Spinal cord (tissue), 10 donors: ENCODE results near the gene CLN6. TPM values are rescaled to one million over a fixed set of nuclear protein-coding genes. Genes with fewer than 3 reads are reported as not detected.
A peak's percentile ranks its signal among the peaks of the same experiment; 100 is the strongest.

ENCODE experiments used
- DNase-seq, 6 donors: peaks; one replicate each; pipeline versions ENCODE4 v3.0.0 to v3.0.0-alpha.2; 2013 to 2015; ENCODE audit warnings: low spot score in 6 of 6, low read depth in 4 of 6
- H3K27ac ChIP-seq: one replicate; pipeline ENCODE4 v1.5.1; 2013; ENCODE audit warnings: low read depth, low read length, control low read depth
- H3K27me3 ChIP-seq: one replicate; pipeline ENCODE4 v1.6.1; 2013; ENCODE audit warnings: low read length; ENCODE audit not compliant: control insufficient read depth, insufficient read depth
- H3K36me3 ChIP-seq: one replicate; pipeline ENCODE4 v1.6.1; 2013; ENCODE audit warnings: low read length; ENCODE audit not compliant: control insufficient read depth, insufficient read depth
- H3K4me1 ChIP-seq: one replicate; pipeline ENCODE4 v1.6.1; 2013; ENCODE audit warnings: low read length; ENCODE audit not compliant: control insufficient read depth, insufficient read depth
- H3K4me3 ChIP-seq: one replicate; pipeline ENCODE4 v1.5.1; 2013; ENCODE audit warnings: low read depth, low read length, control low read depth
- H3K9me3 ChIP-seq: one replicate; pipeline ENCODE4 v1.6.1; 2013; ENCODE audit warnings: low read length; ENCODE audit not compliant: control insufficient read depth, insufficient read depth
- WGBS: methylation state at CpG from one replicate; pipeline ENCODE4 v1.1.5; 2013; ENCODE audit warnings: missing lambda C conversion rate; ENCODE audit not compliant: insufficient coverage; 5-methylcytosine and 5-hydroxymethylcytosine counted together
- polyA plus RNA-seq, 2 donors: library from polyadenylated mRNA; unstranded; fragments of 120-200 nt; gene quantifications; one replicate each; pipeline ENCODE4 v1.2.1, GENCODE V29; 2013; ENCODE audit not compliant: insufficient read length in 2 of 2
- total RNA-seq, 2 donors: library from RNA; depleted of rRNA in 1 of 2; stranded (reverse); fragments of 120-200 nt in 1 of 2; fragments of >200 nt in 1 of 2; gene quantifications; one replicate each; pipeline versions ENCODE4 v1.2.3 to v1.2.4, GENCODE V29; 2013 to 2014
- donor health status: healthy.

Gene CLN6
- total and polyA plus RNA-seq, 4 donors = 7.7 to 25.3 (median 13.7) TPM

DNA sequence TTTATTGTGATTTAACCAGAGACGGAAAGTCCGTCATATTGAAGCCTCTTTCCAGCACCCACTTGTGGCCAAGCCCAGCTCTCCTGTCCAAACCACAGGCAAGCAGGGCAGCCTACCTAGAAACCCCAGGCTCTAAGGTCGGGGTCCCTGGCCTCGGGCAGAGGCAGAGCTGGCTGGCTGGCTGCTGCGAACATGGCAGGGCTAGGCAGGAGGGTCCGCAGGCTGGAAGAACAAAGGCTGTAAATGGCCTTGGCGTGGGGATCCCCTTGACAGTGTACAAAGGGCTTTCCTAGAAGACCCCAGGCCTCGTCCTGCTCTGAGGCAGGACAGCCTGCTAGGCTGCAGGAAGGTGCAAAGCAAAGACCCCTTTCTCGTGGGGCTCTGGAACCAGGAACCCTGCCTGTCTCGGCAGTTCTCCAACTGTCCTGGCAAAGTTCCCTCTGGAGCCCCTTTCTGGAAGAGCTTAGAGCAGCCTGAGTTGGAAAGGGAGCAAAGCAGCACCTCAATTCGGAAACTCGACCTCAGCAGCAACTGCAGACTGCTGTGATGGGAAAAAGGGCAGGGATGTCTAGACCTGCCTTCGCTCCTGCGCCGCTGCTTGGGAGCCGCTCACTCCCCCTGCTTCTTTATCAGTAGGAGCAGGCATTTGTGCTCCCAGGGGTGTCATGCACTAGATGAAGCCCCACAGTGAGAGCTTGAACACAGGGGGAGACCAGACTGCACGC, 32.9 kb downstream of the CLN6 start:
- Histone ChIP-seq H3K9me3 (no peaks in the 10 kb centered on the region), H3K4me1 (peaks cover 35% of the 10 kb centered on the region), H3K27ac (no peak overlapping the region), H3K27me3 (no peaks in the 10 kb centered on the region), H3K36me3 (peaks cover 24% of the 10 kb centered on the region), H3K4me3 (no peak overlapping the region)
- peak in 1 of 6 donors; percentile 66 for DNase-seq
- WGBS = 79% methylated on average over 17 of the region's 17 CpGs

DNA sequence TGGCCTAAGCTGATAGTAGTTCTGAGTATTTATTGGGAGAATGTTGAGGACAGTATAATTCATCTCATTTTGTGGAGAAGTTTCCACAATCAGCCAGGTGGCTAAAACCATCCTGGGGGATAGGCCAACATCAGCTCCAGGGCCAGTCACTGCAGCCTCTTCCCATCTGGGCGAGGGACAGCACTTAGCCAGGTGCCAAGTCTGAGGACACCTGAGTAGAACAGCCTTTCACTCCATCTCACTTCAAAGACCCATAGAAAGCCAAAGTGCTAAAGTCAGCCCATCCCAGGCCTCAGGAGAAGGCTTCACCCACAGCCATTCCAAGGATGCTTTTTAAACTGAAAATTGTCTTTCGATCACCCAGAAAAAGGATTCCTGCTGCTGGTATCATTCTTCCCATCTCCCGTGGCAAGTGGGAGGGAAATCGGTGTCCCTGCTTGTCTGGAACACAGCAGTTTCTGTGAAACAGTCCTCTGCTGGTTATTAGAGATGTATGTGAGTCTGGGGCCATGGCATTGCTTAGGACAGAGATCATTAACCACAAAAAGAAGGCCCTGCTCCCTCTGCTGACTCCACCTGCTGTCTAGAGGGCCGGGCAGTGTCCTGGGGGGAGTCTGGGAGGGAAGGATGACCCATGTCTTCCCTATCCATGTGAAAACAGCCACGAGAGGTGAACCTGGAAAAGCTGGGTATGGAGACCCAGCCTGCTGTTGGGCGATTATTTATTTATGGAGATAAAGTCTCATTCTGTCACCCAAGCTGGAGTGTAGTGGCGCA, 34.0 kb downstream of the CLN6 start:
- peaks cover 28% of the 10 kb centered on the region for H3K4me1 ChIP-seq
- no peak overlapping the region for H3K4me3 ChIP-seq
- DNase-seq = no peak
- 93% methylated on average over 4 of the region's 8 CpGs for WGBS
- no peaks in the 10 kb centered on the region for H3K27me3 ChIP-seq
- no peaks in the 10 kb centered on the region for H3K9me3 ChIP-seq
- H3K36me3 ChIP-seq = peaks cover 24% of the 10 kb centered on the region
- no peak overlapping the region for H3K27ac ChIP-seq

DNA sequence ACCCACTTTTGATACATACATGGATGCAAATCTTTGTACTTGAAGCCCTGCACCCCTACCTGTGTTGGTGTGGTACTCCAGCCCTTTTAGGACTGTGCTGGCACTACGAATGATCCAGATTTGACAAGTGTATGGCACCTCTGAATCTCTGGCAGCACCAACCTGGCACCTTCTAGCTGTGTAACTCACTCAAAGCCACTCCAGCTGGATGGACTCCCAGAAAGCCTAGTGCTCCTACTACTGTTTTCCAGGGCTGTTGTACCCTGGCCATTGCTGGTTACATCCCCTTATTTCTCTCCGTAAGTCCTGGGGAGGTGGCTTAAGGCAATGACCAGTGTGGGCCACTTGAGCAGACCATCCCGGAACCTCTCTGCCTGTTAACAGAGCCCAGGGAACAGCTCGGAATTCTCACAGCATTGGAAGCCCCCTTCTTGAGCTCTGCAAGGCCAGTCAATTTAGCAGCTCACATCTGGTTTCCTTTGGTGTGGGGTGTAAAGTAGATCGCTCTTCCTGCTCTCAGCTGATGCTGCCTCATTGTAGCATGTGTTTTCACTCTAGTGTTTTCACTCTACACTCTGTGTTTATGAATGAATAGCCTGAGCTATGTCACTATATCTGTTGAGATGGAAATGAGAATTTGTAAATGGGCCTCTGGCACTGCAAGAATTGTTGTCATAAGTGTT, 36.6 kb downstream of the CLN6 start:
- H3K36me3 ChIP-seq = peaks cover 20% of the 10 kb centered on the region
- H3K4me3 ChIP-seq = no peak overlapping the region
- peak in 2 of 6 donors; percentile 34 to 83 for DNase-seq
- H3K9me3 ChIP-seq = no peaks in the 10 kb centered on the region
- WGBS = 73% methylated on average over 4 of the region's 5 CpGs
- no peak overlapping the region for H3K27ac ChIP-seq
- peaks cover 16% of the 10 kb centered on the region for H3K4me1 ChIP-seq
- no peaks in the 10 kb centered on the region for H3K27me3 ChIP-seq

DNA sequence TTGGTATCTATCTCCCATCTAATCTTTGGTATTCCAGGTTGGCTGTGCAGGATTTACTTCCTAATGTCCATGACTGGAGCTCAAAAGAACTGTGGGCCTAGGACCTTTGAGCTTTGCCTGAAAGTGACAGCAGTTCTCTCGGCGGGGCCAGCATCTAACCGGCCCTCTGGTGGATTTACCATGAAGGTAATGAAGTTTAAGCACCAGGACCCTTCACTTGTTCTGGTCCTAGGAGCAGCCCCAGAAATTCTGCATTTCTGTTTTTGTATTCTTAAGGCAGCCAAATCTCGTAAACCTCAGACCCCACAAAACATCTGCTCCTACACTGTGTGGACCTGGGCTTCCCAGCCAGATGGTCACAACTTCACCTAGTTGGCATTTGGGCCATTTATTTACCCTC, 37.4 kb downstream of the CLN6 start:
- Histone ChIP-seq H3K4me3 (no peak overlapping the region), H3K4me1 (peaks cover 19% of the 10 kb centered on the region), H3K27me3 (no peaks in the 10 kb centered on the region), H3K9me3 (no peaks in the 10 kb centered on the region), H3K36me3 (peaks cover 17% of the 10 kb centered on the region), H3K27ac (no peak overlapping the region)
- no peak for DNase-seq
- 89% methylated on average over 4 of the region's 4 CpGs for WGBS

DNA sequence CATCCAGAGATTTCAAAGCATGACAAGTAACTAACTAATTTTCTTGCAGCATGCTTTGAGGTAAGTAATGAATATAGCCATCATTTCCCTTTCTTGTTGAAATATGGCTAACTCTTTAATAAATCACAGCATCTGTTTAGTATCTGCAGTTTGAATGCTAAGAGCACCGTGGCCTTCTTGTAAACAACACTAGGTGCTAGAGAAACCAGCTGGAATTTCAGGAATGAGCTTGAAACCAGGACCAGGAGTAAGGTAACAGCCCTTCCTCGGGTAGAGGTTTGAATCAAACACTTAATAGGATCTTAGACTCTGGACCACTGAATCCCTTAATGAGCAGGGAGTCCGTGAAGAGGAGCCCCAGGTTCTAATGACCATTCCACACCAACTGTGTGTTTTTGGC, 38.0 kb downstream of the CLN6 start:
- DNase-seq = no peak
- Histone ChIP-seq H3K9me3 (no peaks in the 10 kb centered on the region), H3K36me3 (peaks cover 14% of the 10 kb centered on the region), H3K4me3 (no peak overlapping the region), H3K27me3 (no peaks in the 10 kb centered on the region), H3K4me1 (peaks cover 13% of the 10 kb centered on the region), H3K27ac (no peak overlapping the region)
- WGBS = 44% methylated on average over 1 of the region's 3 CpGs

DNA sequence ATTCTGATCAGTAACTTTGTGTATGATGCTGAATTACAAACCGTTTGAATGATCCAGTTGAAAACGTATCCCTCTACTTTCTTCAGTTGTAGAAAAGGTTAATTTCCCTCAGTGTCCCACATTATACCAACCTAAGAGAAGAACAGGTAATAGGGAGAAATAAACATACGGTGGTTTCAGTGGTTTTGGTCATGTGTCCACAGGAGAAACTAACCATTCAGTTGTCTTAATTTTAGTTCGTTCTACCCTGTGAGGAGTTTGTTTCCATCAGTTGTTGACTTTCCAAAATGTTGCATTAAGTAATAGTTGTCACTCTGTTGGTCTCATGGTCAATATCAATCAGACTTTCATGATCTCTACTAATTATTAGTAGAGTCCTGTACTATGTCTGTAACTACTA, 39.5 kb downstream of the CLN6 start:
- no peak overlapping the region for H3K4me3 ChIP-seq
- WGBS = no CpG with 5 or more reads among the region's 4 CpGs
- peaks cover 5% of the 10 kb centered on the region for H3K36me3 ChIP-seq

DNA sequence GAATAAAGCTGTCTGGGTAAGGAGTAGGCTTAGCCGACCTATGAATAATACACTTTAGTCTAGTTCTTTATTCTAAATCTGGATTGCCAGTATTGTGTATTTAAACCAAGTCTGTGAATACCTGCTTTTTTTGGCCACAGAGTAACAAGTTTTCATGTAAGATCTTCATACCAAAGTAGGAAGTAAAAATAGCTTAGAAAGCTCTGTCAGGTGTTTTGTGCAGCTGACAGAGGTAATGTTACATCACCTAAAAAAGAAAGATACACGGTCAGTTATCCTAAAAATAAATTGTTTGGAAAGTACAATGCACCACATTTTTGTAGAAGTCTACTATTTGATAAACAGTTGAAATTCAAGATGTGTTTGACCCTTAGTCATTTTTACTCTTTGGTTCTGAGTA, 40.9 kb downstream of the CLN6 start:
- H3K27ac ChIP-seq = no peak overlapping the region
- H3K27me3 ChIP-seq = no peaks in the 10 kb centered on the region
- no peaks in the 10 kb centered on the region for H3K9me3 ChIP-seq
- peaks cover 5% of the 10 kb centered on the region for H3K36me3 ChIP-seq
- no CpG with 5 or more reads among the region's 2 CpGs for WGBS
- DNase-seq = no peak
- H3K4me3 ChIP-seq = no peak overlapping the region
- peaks cover 8% of the 10 kb centered on the region for H3K4me1 ChIP-seq

More for the DNA sequence above, 39.5 kb downstream of the CLN6 start:
- Histone ChIP-seq H3K9me3 (no peaks in the 10 kb centered on the region), H3K27ac (no peak overlapping the region), H3K4me1 (peaks cover 11% of the 10 kb centered on the region), H3K27me3 (no peaks in the 10 kb centered on the region)
- DNase-seq = no peak

DNA sequence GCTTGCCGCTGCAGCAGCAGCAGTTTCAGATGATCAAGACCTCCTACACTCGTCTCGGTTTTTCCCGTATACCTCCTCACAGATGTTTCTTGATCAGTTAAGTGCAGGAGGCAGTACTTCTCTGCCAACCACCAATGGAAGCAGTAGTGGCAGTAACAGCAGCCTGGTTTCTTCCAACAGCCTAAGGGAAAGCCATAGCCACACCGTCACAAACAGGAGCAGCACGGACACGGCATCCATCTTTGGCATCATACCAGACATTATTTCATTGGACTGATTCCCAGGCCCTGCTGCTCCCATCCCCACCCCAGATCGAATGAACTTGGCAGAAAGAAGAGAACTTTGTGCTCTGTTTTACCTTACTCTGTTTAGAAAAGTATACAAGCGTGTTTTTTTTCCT, 42.0 kb downstream of the CLN6 start:
- Histone ChIP-seq H3K36me3 (peaks cover 5% of the 10 kb centered on the region), H3K4me3 (no peak overlapping the region), H3K4me1 (peaks cover 5% of the 10 kb centered on the region), H3K9me3 (no peaks in the 10 kb centered on the region), H3K27ac (peak overlapping the region; percentile 66), H3K27me3 (no peaks in the 10 kb centered on the region)
- WGBS = 33% methylated on average over 7 of the region's 9 CpGs
- peak in 4 of 6 donors; percentile 25 to 88 (median 59) for DNase-seq

DNA sequence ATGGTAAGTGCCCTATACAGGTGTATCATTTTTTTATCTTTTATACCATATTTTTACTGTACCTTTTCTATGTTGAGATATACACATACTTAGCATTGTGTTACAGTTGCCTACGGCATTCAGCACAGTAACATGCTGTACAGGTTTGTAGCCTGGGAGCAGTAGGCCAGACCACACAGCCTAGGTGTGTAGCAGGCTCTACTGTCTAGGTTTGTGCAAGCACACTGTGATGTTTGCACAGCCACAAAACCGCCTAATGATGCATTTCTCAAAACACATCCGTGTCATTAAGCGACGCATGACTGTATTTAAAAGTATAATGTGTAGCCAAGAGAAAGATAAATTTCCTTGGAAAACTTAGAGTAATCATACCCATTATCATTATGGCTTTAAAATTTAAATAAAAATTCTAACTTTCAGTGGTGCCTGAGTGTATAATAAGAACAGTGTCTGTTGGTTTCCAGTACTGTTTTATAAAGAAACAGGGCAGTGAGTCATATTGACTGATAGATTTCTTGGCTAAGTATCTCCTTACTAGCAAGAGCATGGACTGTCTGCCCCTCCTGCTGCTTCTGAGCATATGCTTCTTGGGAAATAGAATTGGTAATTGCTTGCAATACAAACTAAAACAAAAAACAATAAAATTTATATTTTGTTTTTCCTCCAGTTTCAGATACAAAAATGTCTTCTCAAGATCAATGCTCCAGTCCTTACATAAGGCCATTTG, 42.7 kb downstream of the CLN6 start:
- DNase-seq = peak in 1 of 6 donors; percentile 34
- Histone ChIP-seq H3K27ac (no peak overlapping the region), H3K27me3 (no peaks in the 10 kb centered on the region), H3K9me3 (no peaks in the 10 kb centered on the region), H3K4me3 (no peak overlapping the region), H3K4me1 (peaks cover 5% of the 10 kb centered on the region), H3K36me3 (no peaks in the 10 kb centered on the region)
- WGBS = no CpG with 5 or more reads among the region's 5 CpGs
